Mesodermal cell (in vitro differentiated cells): Measurements from ENCODE around the gene SIX4. TPM values are rescaled to one million over a fixed set of nuclear protein-coding genes. Genes with fewer than 3 reads are reported as not detected.

Experiments
- H3K27ac ChIP-seq: 2 replicates; pipeline ENCODE4 v1.7.0; 2013; ENCODE audit warnings: mild to moderate bottlenecking, low read depth, low read length, moderate library complexity; ENCODE audit not compliant: severe bottlenecking
- H3K36me3 ChIP-seq: 2 replicates; pipeline ENCODE4 v1.7.1; 2013; ENCODE audit warnings: mild to moderate bottlenecking, low read length, moderate library complexity; ENCODE audit not compliant: control insufficient read depth, insufficient read depth
- H3K4me1 ChIP-seq: one replicate; pipeline ENCODE4 v1.7.1; 2013; ENCODE audit warnings: mild to moderate bottlenecking, low read length; ENCODE audit not compliant: insufficient read depth, control insufficient read depth, poor library complexity, severe bottlenecking
- H3K4me3 ChIP-seq: 2 replicates; pipeline ENCODE4 v1.7.0; 2013; ENCODE audit warnings: low read length, control low read depth, mild to moderate bottlenecking; ENCODE audit not compliant: insufficient read depth, poor library complexity, severe bottlenecking; ENCODE audit errors: extremely low read depth
- H3K9me3 ChIP-seq: 2 replicates; pipeline ENCODE4 v1.7.1; 2013; ENCODE audit warnings: mild to moderate bottlenecking, low read length, moderate library complexity; ENCODE audit not compliant: control insufficient read depth
- WGBS, 2 experiments: methylation state at CpG; one replicate each; pipeline ENCODE4 v1.1.5; 2013; ENCODE audit warnings: missing lambda C conversion rate in 2 of 2; ENCODE audit not compliant: insufficient coverage in 2 of 2; 5-methylcytosine and 5-hydroxymethylcytosine counted together
- polyA plus RNA-seq, 2 experiments: library from polyadenylated mRNA; stranded (reverse); fragments of 50-300 nt; gene quantifications; one replicate each; pipeline ENCODE4 v1.2.3, GENCODE V29; 2013

The SIX4 gene
- polyA plus RNA-seq (2013, experiment 1 of 2), result 7.7 TPM
- polyA plus RNA-seq (2013, experiment 2 of 2), result 7.9 TPM

GRCh38 chr14:60723907-60724618 is at the start of gene SIX4:
Gene SIX4, minus strand, starts transcription at chr14:60724351. Its CDS starts 277 bp downstream, at chr14:60724074.
- H3K36me3 ChIP-seq, result peaks cover 12% of the 10 kb centered on the region
- peaks cover 7% of the 10 kb centered on the region for H3K4me1 ChIP-seq
- peak within 1 kb of the TSS; percentile 78 for H3K4me3 ChIP-seq
- H3K27ac ChIP-seq, result peak within 1 kb of the TSS; percentile 73
- no peaks in the 10 kb centered on the region for H3K9me3 ChIP-seq
- WGBS, 2 experiments, result 0% methylated on average over 12 to 18 of the region's 36 CpGs

- Histone ChIP-seq H3K36me3 (no peaks in the 10 kb centered on the region), H3K9me3 (no peaks in the 10 kb centered on the region), H3K4me3 (no peak overlapping the region), H3K4me1 (peaks cover 4% of the 10 kb centered on the region), H3K27ac (no peak overlapping the region)
Measured at GRCh38 chr14:60773558-60773957, 49.4 kb upstream of the SIX4 start.

- no peaks in the 10 kb centered on the region for H3K36me3 ChIP-seq
- H3K27ac ChIP-seq, result no peak overlapping the region
- 60% methylated on average over 1 of the region's 2 CpGs; no CpG with 5 or more reads in 1 of the 2 experiments for WGBS, 2 experiments
- no peak overlapping the region for H3K4me3 ChIP-seq
- H3K9me3 ChIP-seq, result no peaks in the 10 kb centered on the region
- peaks cover 4% of the 10 kb centered on the region for H3K4me1 ChIP-seq
Measured at GRCh38 chr14:60771117-60771516, 47.0 kb upstream of the SIX4 start.

GRCh38 chr14:60768602-60769001 is 44.5 kb upstream of the SIX4 start:
- Histone ChIP-seq H3K4me1 (no peaks in the 10 kb centered on the region), H3K4me3 (no peak overlapping the region), H3K9me3 (no peaks in the 10 kb centered on the region), H3K27ac (no peak overlapping the region), H3K36me3 (no peaks in the 10 kb centered on the region)
- no CpG with 5 or more reads among the region's 2 CpGs for WGBS, 2 experiments

- H3K4me3 ChIP-seq, result no peak overlapping the region
- H3K27ac ChIP-seq, result no peak overlapping the region
- WGBS, 2 experiments, result 36% methylated on average over 2 of the region's 3 CpGs; no CpG with 5 or more reads in 1 of the 2 experiments
- H3K36me3 ChIP-seq, result no peaks in the 10 kb centered on the region
- no peaks in the 10 kb centered on the region for H3K4me1 ChIP-seq
- no peaks in the 10 kb centered on the region for H3K9me3 ChIP-seq
Measured at GRCh38 chr14:60760644-60761364, 36.7 kb upstream of the SIX4 start.

GRCh38 chr14:60760209-60760608 is 36.1 kb upstream of the SIX4 start:
- 89 to 100% methylated on average over 1 of the region's 1 CpG for WGBS, 2 experiments
- Histone ChIP-seq H3K27ac (no peak overlapping the region), H3K9me3 (no peaks in the 10 kb centered on the region), H3K4me1 (no peaks in the 10 kb centered on the region), H3K4me3 (no peak overlapping the region), H3K36me3 (no peaks in the 10 kb centered on the region)

- Histone ChIP-seq H3K4me1 (no peaks in the 10 kb centered on the region), H3K27ac (no peak overlapping the region), H3K4me3 (no peak overlapping the region), H3K36me3 (no peaks in the 10 kb centered on the region), H3K9me3 (no peaks in the 10 kb centered on the region)
- WGBS, 2 experiments, result 40% methylated on average over 1 of the region's 2 CpGs; no CpG with 5 or more reads in 1 of the 2 experiments
Measured at GRCh38 chr14:60758885-60759284, 34.7 kb upstream of the SIX4 start.

- H3K4me3 ChIP-seq, result no peak overlapping the region
- H3K9me3 ChIP-seq, result no peaks in the 10 kb centered on the region
- 80% methylated on average over 1 of the region's 1 CpG; no CpG with 5 or more reads in 1 of the 2 experiments for WGBS, 2 experiments
- no peaks in the 10 kb centered on the region for H3K4me1 ChIP-seq
- no peak overlapping the region for H3K27ac ChIP-seq
- H3K36me3 ChIP-seq, result no peaks in the 10 kb centered on the region
Measured at GRCh38 chr14:60757567-60758002, 33.4 kb upstream of the SIX4 start.

- H3K36me3 ChIP-seq, result no peaks in the 10 kb centered on the region
- no CpG with 5 or more reads among the region's 1 CpG for WGBS, 2 experiments
- no peaks in the 10 kb centered on the region for H3K4me1 ChIP-seq
- no peak overlapping the region for H3K27ac ChIP-seq
- no peak overlapping the region for H3K4me3 ChIP-seq
- no peaks in the 10 kb centered on the region for H3K9me3 ChIP-seq
Measured at GRCh38 chr14:60756847-60757246, 32.7 kb upstream of the SIX4 start.

- Histone ChIP-seq H3K27ac (no peak overlapping the region), H3K36me3 (no peaks in the 10 kb centered on the region), H3K4me1 (no peaks in the 10 kb centered on the region), H3K9me3 (no peaks in the 10 kb centered on the region), H3K4me3 (no peak overlapping the region)
- WGBS, 2 experiments, result 94 to 97% methylated on average over 4 to 5 of the region's 7 CpGs
Measured at GRCh38 chr14:60753264-60754119, 29.3 kb upstream of the SIX4 start.
